Prostate gland (tissue), 2 donors: Measurements from ENCODE around the gene PGF. TPM values are rescaled to one million over a fixed set of nuclear protein-coding genes. Genes with fewer than 3 reads are reported as not detected.
A peak's percentile ranks its signal among the peaks of the same experiment; 100 is the strongest.

ENCODE experiments used
- DNase-seq: peaks from one replicate; pipeline ENCODE4 v3.0.0-alpha.2; 2019; ENCODE audit warnings: low spot score
- H3K27ac ChIP-seq, 2 donors: fragments of 200-600 bp; sonication (generic); 2 replicates each; pipeline ENCODE4 v1.5.1; 2017 to 2019
- H3K27me3 ChIP-seq: fragments of 200-600 bp; sonication (generic); replicated peaks from 2 replicates; pipeline ENCODE4 v1.5.1; 2019; ENCODE audit not compliant: insufficient read depth
- H3K36me3 ChIP-seq, 2 donors: fragments of 200-600 bp; sonication (generic); 1 replicate in 1 of 2; 2 replicates in 1 of 2; pipeline versions ENCODE4 v1.5.1 to v1.8.1; 2017 to 2019
- H3K4me1 ChIP-seq: fragments of 200-600 bp; sonication (generic); replicated peaks from 2 replicates; pipeline ENCODE4 v1.5.1; 2019
- H3K4me3 ChIP-seq, 2 donors: fragments of 200-600 bp; sonication (generic); 2 replicates each; pipeline ENCODE4 v1.5.1; 2017 to 2019
- H3K9me3 ChIP-seq: fragments of 200-600 bp; sonication (generic); 2 replicates; pipeline ENCODE4 v1.5.1; 2017
- CTCF ChIP-seq, 4 experiments: fragments of 200-600 bp in 2 of 4; fragments of 450-650 bp in 2 of 4; sonication (generic) in 2 of 4; IDR thresholded peaks; 1 replicate in 3 of 4; 2 replicates in 1 of 4; pipeline ENCODE4 v1.5.1; 2016 to 2019; ENCODE audit warnings: antibody characterized with exemption in 4 of 4, mild to moderate bottlenecking in 2 of 4, moderate library complexity in 2 of 4
- POLR2A ChIP-seq: fragments of 450-650 bp; IDR thresholded peaks from one replicate; pipeline ENCODE4 v1.6.1; 2016; ENCODE audit warnings: antibody characterized with exemption, mild to moderate bottlenecking
- POLR2AphosphoS5 ChIP-seq: sonication (generic); formaldehyde crosslinking; IDR thresholded peaks from one replicate; pipeline ENCODE4 v1.6.1; 2017; ENCODE audit warnings: antibody characterized with exemption
- WGBS: methylation state at CpG from one replicate; pipeline ENCODE4 v1.1.5; 2018; 5-methylcytosine and 5-hydroxymethylcytosine counted together
- intact Hi-C: fragments of 100-400 bp; cut with DNase I; formaldehyde crosslinking; loops from one replicate; pipeline ENCODE4 v1.14.2; 2022
- total RNA-seq, 2 donors: library from RNA; depleted of rRNA; stranded (reverse); fragments of >200 nt; gene quantifications; one replicate each; pipeline ENCODE4 v1.1.0, GENCODE V29; 2016

PGF gene
- total RNA-seq, 2 donors from 2014 or later: 7.9 to 16.2 TPM

DNA sequence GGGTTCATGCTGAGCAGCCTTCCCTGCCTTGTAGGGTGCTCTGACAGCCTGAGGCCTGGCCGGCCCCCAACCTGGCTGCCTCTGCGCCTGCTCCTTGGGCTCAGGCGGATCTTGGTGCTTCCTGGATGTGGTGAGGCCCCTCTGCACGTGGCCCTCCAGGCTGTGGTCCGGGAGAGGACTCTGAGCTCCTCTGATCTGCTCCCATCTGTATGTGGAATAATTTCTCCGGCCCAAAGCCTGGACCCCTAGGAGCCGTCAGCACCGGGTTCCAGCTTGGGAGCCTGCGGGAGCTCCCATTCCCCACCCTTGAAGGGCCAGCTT is 26.0 kb upstream of the PGF start:
- intact Hi-C loops: no loop called here
- 87% methylated on average over 9 of the region's 9 CpGs for WGBS
- no peaks in the 10 kb centered on the region for H3K9me3 ChIP-seq
- no peak for DNase-seq
- H3K36me3 ChIP-seq: no peaks in the 10 kb centered on the region
- H3K4me3 ChIP-seq: no peak overlapping the region
- H3K27me3 ChIP-seq: no peaks in the 10 kb centered on the region
- no peaks in the 10 kb centered on the region for H3K4me1 ChIP-seq
- no peak overlapping the region for H3K27ac ChIP-seq
- TF ChIP-seq CTCF (IDR thresholded peaks at IDR 0.05) (no peak), POLR2AphosphoS5 (no peak), POLR2A (no peak)

- Histone ChIP-seq H3K36me3 (no peaks in the 10 kb centered on the region), H3K4me1 (no peaks in the 10 kb centered on the region), H3K27ac (no peak overlapping the region), H3K4me3 (no peak overlapping the region), H3K27me3 (no peaks in the 10 kb centered on the region), H3K9me3 (no peaks in the 10 kb centered on the region)
- intact Hi-C loops: no loop called here
- WGBS: 42% methylated on average over 33 of the region's 35 CpGs
- no peak for TF ChIP-seq POLR2A
- no peak for TF ChIP-seq CTCF (IDR thresholded peaks at IDR 0.05)
- no peak for TF ChIP-seq POLR2AphosphoS5
- DNase-seq: no peak
Observed at GRCh38 chr14:74980731-74981461, 25.5 kb upstream of the PGF start.

GRCh38 chr14:74980398-74980730 is 25.0 kb upstream of the PGF start:
- TF ChIP-seq POLR2A (no peak), POLR2AphosphoS5 (no peak), CTCF (IDR thresholded peaks at IDR 0.05) (no peak)
- H3K9me3 ChIP-seq: no peaks in the 10 kb centered on the region
- H3K27ac ChIP-seq: no peak overlapping the region
- no peaks in the 10 kb centered on the region for H3K36me3 ChIP-seq
- H3K4me1 ChIP-seq: no peaks in the 10 kb centered on the region
- no peaks in the 10 kb centered on the region for H3K27me3 ChIP-seq
- intact Hi-C loops: no loop called here
- DNase-seq: no peak
- H3K4me3 ChIP-seq: no peak overlapping the region
- 100% methylated on average over 3 of the region's 4 CpGs for WGBS

- WGBS: 49% methylated on average over 23 of the region's 23 CpGs
- Histone ChIP-seq H3K4me3 (no peak overlapping the region), H3K27me3 (no peaks in the 10 kb centered on the region), H3K4me1 (no peaks in the 10 kb centered on the region), H3K9me3 (no peaks in the 10 kb centered on the region), H3K36me3 (no peaks in the 10 kb centered on the region), H3K27ac (peak overlapping the region in 1 of 2 donors; percentile 13)
- DNase-seq: peak; percentile 51
- intact Hi-C loops: no loop called here
- peak in 1 of 4 experiments; percentile 32 for TF ChIP-seq CTCF (IDR thresholded peaks at IDR 0.05)
- no peak for TF ChIP-seq POLR2A
Observed at GRCh38 chr14:74979442-74980397, 24.3 kb upstream of the PGF start.
